ENCODE results near the gene FARS2.

Gene FARS2

GRCh38 chr6:5723841-5724691, 462.8 kb downstream of the FARS2 start:
- DNase-seq = no peak
- no peak overlapping the region for H4K8ac ChIP-seq (ENCODE audit: low read depth, low read length)
- no peak overlapping the region for H2AK5ac ChIP-seq (ENCODE audit: low read length)
- no peak overlapping the region for H3K27ac ChIP-seq (ENCODE audit: low read depth, low read length)
- no peak overlapping the region for H3K9ac ChIP-seq (ENCODE audit: low read length)
- no peaks in the 10 kb centered on the region for H3K79me1 ChIP-seq (ENCODE audit: low read length)
- no peaks in the 10 kb centered on the region for H3K36me3 ChIP-seq (ENCODE audit: control insufficient read depth, insufficient read depth, low read length)
- no peak overlapping the region for H2BK5ac ChIP-seq (ENCODE audit: low read length)
- no peak overlapping the region for H4K5ac ChIP-seq (ENCODE audit: low read length)
- no peaks in the 10 kb centered on the region for H3K79me2 ChIP-seq (ENCODE audit: control insufficient read depth, insufficient read depth, low read length)
- H3K4me1 ChIP-seq (ENCODE audit: control insufficient read depth, low read depth, low read length) = peaks cover 7% of the 10 kb centered on the region
- peak overlapping the region; percentile 30 for H3K56ac ChIP-seq (ENCODE audit: low read length)
- no peak overlapping the region for H3K18ac ChIP-seq (ENCODE audit: low read length)
- H3K4ac ChIP-seq (ENCODE audit: low read depth, low read length) = no peak overlapping the region
- H3K27me3 ChIP-seq (ENCODE audit: insufficient read depth, low read length, poor library complexity) = no peaks in the 10 kb centered on the region
- no peak overlapping the region for H3K4me2 ChIP-seq (ENCODE audit: low read length)
- WGBS (ENCODE audit: extremely low coverage, insufficient coverage, low lambda C conversion rate) = no CpG with 5 or more reads among the region's 21 CpGs
- no peak overlapping the region for H3K4me3 ChIP-seq (ENCODE audit: low read length)
- no peak overlapping the region for H2BK15ac ChIP-seq (replicated peaks; ENCODE audit: low read depth)
- no peak overlapping the region for H3K23ac ChIP-seq (ENCODE audit: low read length)
- no peak overlapping the region for H2BK120ac ChIP-seq (ENCODE audit: low read depth, low read length)

GRCh38 chr6:5724911-5725310, 463.6 kb downstream of the FARS2 start:
- H2BK15ac ChIP-seq (replicated peaks; ENCODE audit: low read depth) = no peak overlapping the region
- H3K4me3 ChIP-seq (ENCODE audit: low read length) = no peak overlapping the region
- no peaks in the 10 kb centered on the region for H3K27me3 ChIP-seq (ENCODE audit: insufficient read depth, low read length, poor library complexity)
- H3K4me1 ChIP-seq (ENCODE audit: control insufficient read depth, low read depth, low read length) = peaks cover 7% of the 10 kb centered on the region
- H3K4ac ChIP-seq (ENCODE audit: low read depth, low read length) = no peak overlapping the region
- no peak overlapping the region for H3K23ac ChIP-seq (ENCODE audit: low read length)
- H3K79me1 ChIP-seq (ENCODE audit: low read length) = no peaks in the 10 kb centered on the region
- H3K27ac ChIP-seq (ENCODE audit: low read depth, low read length) = no peak overlapping the region
- no peak for DNase-seq
- no peak overlapping the region for H3K56ac ChIP-seq (ENCODE audit: low read length)
- no peak overlapping the region for H3K4me2 ChIP-seq (ENCODE audit: low read length)
- H2BK5ac ChIP-seq (ENCODE audit: low read length) = no peak overlapping the region
- H4K8ac ChIP-seq (ENCODE audit: low read depth, low read length) = no peak overlapping the region
- no peak overlapping the region for H2AK5ac ChIP-seq (ENCODE audit: low read length)
- no peaks in the 10 kb centered on the region for H3K79me2 ChIP-seq (ENCODE audit: control insufficient read depth, insufficient read depth, low read length)
- H3K36me3 ChIP-seq (ENCODE audit: control insufficient read depth, insufficient read depth, low read length) = no peaks in the 10 kb centered on the region
- no peak overlapping the region for H2BK120ac ChIP-seq (ENCODE audit: low read depth, low read length)
- H3K9ac ChIP-seq (ENCODE audit: low read length) = no peak overlapping the region
- H3K18ac ChIP-seq (ENCODE audit: low read length) = no peak overlapping the region
- WGBS (ENCODE audit: extremely low coverage, insufficient coverage, low lambda C conversion rate) = no CpG with 5 or more reads among the region's 10 CpGs
- H4K5ac ChIP-seq (ENCODE audit: low read length) = no peak overlapping the region

- Histone ChIP-seq H2AK5ac (ENCODE audit: low read length) (no peak overlapping the region), H3K23ac (ENCODE audit: low read length) (no peak overlapping the region), H4K5ac (ENCODE audit: low read length) (no peak overlapping the region), H3K79me1 (ENCODE audit: low read length) (no peaks in the 10 kb centered on the region), H3K9ac (ENCODE audit: low read length) (no peak overlapping the region), H3K18ac (ENCODE audit: low read length) (no peak overlapping the region), H3K4me3 (ENCODE audit: low read length) (no peak overlapping the region), H3K36me3 (ENCODE audit: control insufficient read depth, insufficient read depth, low read length) (no peaks in the 10 kb centered on the region), H3K79me2 (ENCODE audit: control insufficient read depth, insufficient read depth, low read length) (no peaks in the 10 kb centered on the region), H2BK120ac (ENCODE audit: low read depth, low read length) (no peak overlapping the region), H3K4me1 (ENCODE audit: control insufficient read depth, low read depth, low read length) (peaks cover 7% of the 10 kb centered on the region), H3K56ac (ENCODE audit: low read length) (no peak overlapping the region), H3K27ac (ENCODE audit: low read depth, low read length) (no peak overlapping the region), H2BK15ac (replicated peaks; ENCODE audit: low read depth) (no peak overlapping the region), H3K27me3 (ENCODE audit: insufficient read depth, low read length, poor library complexity) (no peaks in the 10 kb centered on the region), H2BK5ac (ENCODE audit: low read length) (no peak overlapping the region), H4K8ac (ENCODE audit: low read depth, low read length) (no peak overlapping the region), H3K4ac (ENCODE audit: low read depth, low read length) (no peak overlapping the region), H3K4me2 (ENCODE audit: low read length) (no peak overlapping the region)
- no CpG with 5 or more reads among the region's 17 CpGs for whole genome bisulfite sequencing (ENCODE audit: extremely low coverage, insufficient coverage, low lambda C conversion rate)
- no peak for DNase-seq
Observed at GRCh38 chr6:5726976-5727718, 465.8 kb downstream of the FARS2 start.

- H3K79me1 ChIP-seq (ENCODE audit: low read length) = no peaks in the 10 kb centered on the region
- WGBS (ENCODE audit: extremely low coverage, insufficient coverage, low lambda C conversion rate) = no CpG with 5 or more reads among the region's 16 CpGs
- H3K27ac ChIP-seq (ENCODE audit: low read depth, low read length) = no peak overlapping the region
Observed at GRCh38 chr6:5728351-5729079, 467.2 kb downstream of the FARS2 start.

GRCh38 chr6:5729080-5729434, 467.7 kb downstream of the FARS2 start:
- H2AK5ac ChIP-seq (ENCODE audit: low read length) = no peak overlapping the region
- no peak overlapping the region for H4K8ac ChIP-seq (ENCODE audit: low read depth, low read length)
- no peak overlapping the region for H4K5ac ChIP-seq (ENCODE audit: low read length)
- peaks cover 2% of the 10 kb centered on the region for H3K4me1 ChIP-seq (ENCODE audit: control insufficient read depth, low read depth, low read length)
- H3K4me3 ChIP-seq (ENCODE audit: low read length) = no peak overlapping the region
- no peak overlapping the region for H3K18ac ChIP-seq (ENCODE audit: low read length)
- peak; percentile 28 for DNase-seq
- H3K56ac ChIP-seq (ENCODE audit: low read length) = no peak overlapping the region
- H3K79me2 ChIP-seq (ENCODE audit: control insufficient read depth, insufficient read depth, low read length) = no peaks in the 10 kb centered on the region
- H3K27ac ChIP-seq (ENCODE audit: low read depth, low read length) = no peak overlapping the region
- no peak overlapping the region for H3K9ac ChIP-seq (ENCODE audit: low read length)
- H3K4ac ChIP-seq (ENCODE audit: low read depth, low read length) = no peak overlapping the region
- no peak overlapping the region for H2BK120ac ChIP-seq (ENCODE audit: low read depth, low read length)
- H3K27me3 ChIP-seq (ENCODE audit: insufficient read depth, low read length, poor library complexity) = no peaks in the 10 kb centered on the region
- no peaks in the 10 kb centered on the region for H3K36me3 ChIP-seq (ENCODE audit: control insufficient read depth, insufficient read depth, low read length)
- no CpG with 5 or more reads among the region's 8 CpGs for WGBS (ENCODE audit: extremely low coverage, insufficient coverage, low lambda C conversion rate)
- no peaks in the 10 kb centered on the region for H3K79me1 ChIP-seq (ENCODE audit: low read length)
- H2BK5ac ChIP-seq (ENCODE audit: low read length) = no peak overlapping the region
- no peak overlapping the region for H2BK15ac ChIP-seq (replicated peaks; ENCODE audit: low read depth)
- H3K23ac ChIP-seq (ENCODE audit: low read length) = no peak overlapping the region
- no peak overlapping the region for H3K4me2 ChIP-seq (ENCODE audit: low read length)

More at GRCh38 chr6:5728351-5729079, 467.2 kb downstream of the FARS2 start:
- H3K79me2 ChIP-seq (ENCODE audit: control insufficient read depth, insufficient read depth, low read length) = no peaks in the 10 kb centered on the region
- no peak overlapping the region for H2BK15ac ChIP-seq (replicated peaks; ENCODE audit: low read depth)
- H3K4me1 ChIP-seq (ENCODE audit: control insufficient read depth, low read depth, low read length) = peaks cover 5% of the 10 kb centered on the region
- H3K23ac ChIP-seq (ENCODE audit: low read length) = no peak overlapping the region
- H3K4me3 ChIP-seq (ENCODE audit: low read length) = no peak overlapping the region
- no peak overlapping the region for H3K18ac ChIP-seq (ENCODE audit: low read length)
- no peak overlapping the region for H3K4me2 ChIP-seq (ENCODE audit: low read length)
- H3K56ac ChIP-seq (ENCODE audit: low read length) = no peak overlapping the region
- DNase-seq = no peak
- no peak overlapping the region for H3K4ac ChIP-seq (ENCODE audit: low read depth, low read length)
- no peak overlapping the region for H2AK5ac ChIP-seq (ENCODE audit: low read length)
- no peak overlapping the region for H2BK5ac ChIP-seq (ENCODE audit: low read length)
- no peak overlapping the region for H2BK120ac ChIP-seq (ENCODE audit: low read depth, low read length)
- no peaks in the 10 kb centered on the region for H3K36me3 ChIP-seq (ENCODE audit: control insufficient read depth, insufficient read depth, low read length)
- H4K8ac ChIP-seq (ENCODE audit: low read depth, low read length) = no peak overlapping the region
- no peaks in the 10 kb centered on the region for H3K27me3 ChIP-seq (ENCODE audit: insufficient read depth, low read length, poor library complexity)
- H4K5ac ChIP-seq (ENCODE audit: low read length) = no peak overlapping the region
- no peak overlapping the region for H3K9ac ChIP-seq (ENCODE audit: low read length)

All from mesendoderm (in vitro differentiated cells).